Neural progenitor cell (in vitro differentiated cells): ENCODE results near the gene SEPTIN6. TPM values are rescaled to one million over a fixed set of nuclear protein-coding genes. Genes with fewer than 3 reads are reported as not detected.

ENCODE experiments used
- DNase-seq: peaks from one replicate; pipeline ENCODE4 v3.0.0-alpha.2; 2016; ENCODE audit warnings: low spot score
- H2AFZ ChIP-seq: fragments of 200-600 bp; sonication (generic); replicated peaks from 2 replicates; pipeline ENCODE4 v1.6.1; 2016; ENCODE audit warnings: antibody characterized with exemption
- H3F3A ChIP-seq: fragments of 200-600 bp; sonication (generic); 2 replicates; pipeline ENCODE4 v1.6.1; 2016; ENCODE audit warnings: antibody characterized with exemption, low read depth
- H3K27ac ChIP-seq: fragments of 200-600 bp; sonication (generic); 2 replicates; pipeline ENCODE4 v1.5.1; 2016; ENCODE audit warnings: mild to moderate bottlenecking
- H3K27me3 ChIP-seq: fragments of 200-600 bp; sonication (generic); 2 replicates; pipeline ENCODE4 v1.6.1; 2016; ENCODE audit warnings: mild to moderate bottlenecking, moderate library complexity
- H3K36me3 ChIP-seq: fragments of 200-600 bp; sonication (generic); 2 replicates; pipeline ENCODE4 v1.5.1; 2016
- H3K4me1 ChIP-seq: fragments of 200-600 bp; sonication (generic); 2 replicates; pipeline ENCODE4 v1.6.1; 2016; ENCODE audit warnings: mixed run types
- H3K4me2 ChIP-seq: fragments of 200-600 bp; sonication (generic); 2 replicates; pipeline ENCODE4 v1.6.1; 2016
- H3K4me3 ChIP-seq: fragments of 200-600 bp; sonication (generic); 2 replicates; pipeline ENCODE4 v1.5.1; 2016
- H3K79me2 ChIP-seq: fragments of 200-600 bp; sonication (generic); 2 replicates; pipeline ENCODE4 v1.6.1; 2016; ENCODE audit warnings: low read depth
- H3K9ac ChIP-seq: fragments of 200-600 bp; sonication (generic); 2 replicates; pipeline ENCODE4 v1.6.1; 2016
- H3K9me3 ChIP-seq: fragments of 200-600 bp; sonication (generic); 2 replicates; pipeline ENCODE4 v1.5.1; 2016; ENCODE audit warnings: low read depth
- H4K20me1 ChIP-seq: fragments of 200-600 bp; sonication (generic); 2 replicates; pipeline ENCODE4 v1.6.1; 2016; ENCODE audit warnings: low read depth
- H3K27ac Mint-ChIP-seq: 3 replicates; pipeline ENCODE4 v1.8.0; 2021; ENCODE audit warnings: mixed read lengths
- H3K27me3 Mint-ChIP-seq: 2 replicates; pipeline ENCODE4 v1.8.0; 2022; ENCODE audit warnings: low read depth, mild to moderate bottlenecking, inconsistent platforms, moderate library complexity, mixed read lengths; ENCODE audit not compliant: insufficient read depth
- H3K36me3 Mint-ChIP-seq: 3 replicates; pipeline ENCODE4 v1.8.0; 2021; ENCODE audit warnings: mixed read lengths
- H3K4me1 Mint-ChIP-seq: 3 replicates; pipeline ENCODE4 v1.8.0; 2021; ENCODE audit warnings: mixed read lengths
- H3K4me3 Mint-ChIP-seq: 3 replicates; pipeline ENCODE4 v1.8.0; 2021; ENCODE audit warnings: mild to moderate bottlenecking, moderate library complexity, mixed read lengths
- H3K9me3 Mint-ChIP-seq: 3 replicates; pipeline ENCODE4 v1.8.0; 2020; ENCODE audit warnings: mixed read lengths
- CTCF ChIP-seq: fragments of 200-600 bp; sonication (generic); IDR thresholded peaks from 2 replicates; pipeline ENCODE4 v1.5.1; 2017; ENCODE audit warnings: antibody characterized with exemption, mild to moderate bottlenecking
- EZH2 ChIP-seq: fragments of 200-600 bp; sonication (generic); IDR thresholded peaks from 2 replicates; pipeline ENCODE4 v1.6.1; 2017; ENCODE audit warnings: antibody characterized with exemption, mild to moderate bottlenecking, moderate library complexity
- EZH2phosphoT487 ChIP-seq: fragments of 200-600 bp; sonication (generic); IDR thresholded peaks from 2 replicates; pipeline ENCODE4 v1.6.1; 2017; ENCODE audit warnings: antibody characterized with exemption
- total RNA-seq: library from RNA; depleted of rRNA; stranded (reverse); fragments of >200 nt; gene quantifications from 2 replicates; pipeline ENCODE4 v1.2.3, GENCODE V29; 2015; ENCODE audit warnings: low replicate concordance

Gene SEPTIN6
- total RNA-seq, 1 donor from 2014 or later: 19.4 TPM

DNA sequence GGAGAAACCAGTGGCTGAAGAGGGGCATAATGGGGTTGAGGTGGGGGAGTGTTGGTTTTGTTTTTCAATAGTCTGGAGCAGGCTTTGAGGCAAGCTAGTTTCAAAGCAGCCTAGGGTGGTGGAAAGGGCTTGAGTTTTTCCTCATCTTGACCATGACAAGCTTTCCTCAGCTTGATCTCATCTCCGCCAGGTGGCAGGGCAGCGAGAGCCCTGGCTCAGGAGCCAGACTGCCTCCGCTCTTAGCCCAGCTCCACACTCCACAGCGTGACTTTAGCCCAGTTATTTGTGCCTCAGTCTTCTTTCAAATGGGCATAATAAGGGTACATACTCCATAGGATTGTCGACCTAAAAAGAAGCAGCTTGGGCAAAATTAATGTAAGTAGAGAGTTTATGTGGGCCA, 35.5 kb upstream of the SEPTIN6 start:
- TF ChIP-seq EZH2 (no peak), CTCF (peak; percentile 26), EZH2phosphoT487 (no peak)
- Histone ChIP-seq H3K9ac (no peak overlapping the region), H3K4me2 (no peak overlapping the region), H3K27ac (no peak overlapping the region), H3K27me3 (no peaks in the 10 kb centered on the region), H4K20me1 (no peaks in the 10 kb centered on the region), H3K4me3 (no peak overlapping the region), H3K9me3 (no peaks in the 10 kb centered on the region), H2AFZ (no peak overlapping the region), H3K36me3 (no peaks in the 10 kb centered on the region), H3K79me2 (no peaks in the 10 kb centered on the region), H3F3A (no peaks in the 10 kb centered on the region), H3K4me1 (no peaks in the 10 kb centered on the region)
- H3K27me3 Mint-ChIP-seq: no peaks in the 10 kb centered on the region
- no peak overlapping the region for H3K27ac Mint-ChIP-seq
- peaks cover 7% of the 10 kb centered on the region for H3K4me1 Mint-ChIP-seq
- no peak overlapping the region for H3K4me3 Mint-ChIP-seq
- peaks cover 18% of the 10 kb centered on the region for H3K9me3 Mint-ChIP-seq
- peak; percentile 20 for DNase-seq
- H3K36me3 Mint-ChIP-seq: no peaks in the 10 kb centered on the region

DNA sequence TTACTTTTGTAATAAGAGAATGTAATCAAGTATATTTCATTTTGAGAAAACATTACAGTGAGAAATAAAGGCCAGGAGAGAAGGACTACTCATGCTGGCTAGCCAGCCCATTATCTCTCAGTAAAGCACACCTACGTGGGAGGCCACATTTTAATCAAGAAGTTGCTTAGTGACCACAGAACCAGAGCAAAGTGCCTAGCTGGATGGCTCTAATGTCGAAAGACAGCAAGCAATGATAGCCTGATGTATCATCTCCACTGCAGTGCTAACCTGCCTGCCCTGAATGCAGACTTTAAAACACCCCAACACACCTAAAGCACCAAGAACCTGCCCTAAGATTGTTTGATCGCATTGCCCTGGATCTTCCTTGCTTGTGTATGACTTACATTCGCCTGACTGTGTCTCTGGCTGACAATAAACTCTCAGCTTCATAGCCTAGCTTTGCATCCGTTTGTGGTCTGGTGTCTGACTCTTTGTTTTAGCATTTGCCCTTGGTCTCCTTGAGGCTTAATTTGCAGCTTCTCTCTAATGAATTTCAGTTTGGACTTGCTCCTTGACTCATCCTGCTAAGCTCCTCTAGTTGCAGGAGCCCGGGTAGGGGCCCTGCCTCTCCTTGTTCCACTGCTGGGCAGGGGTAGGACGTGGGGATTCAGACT, 34.1 kb upstream of the SEPTIN6 start:
- Histone ChIP-seq H3K9ac (no peak overlapping the region), H3K9me3 (no peaks in the 10 kb centered on the region), H4K20me1 (no peaks in the 10 kb centered on the region), H3K4me3 (no peak overlapping the region), H3K36me3 (no peaks in the 10 kb centered on the region), H3K4me2 (no peak overlapping the region), H3K27me3 (no peaks in the 10 kb centered on the region), H3F3A (no peaks in the 10 kb centered on the region), H3K27ac (no peak overlapping the region), H3K79me2 (no peaks in the 10 kb centered on the region), H3K4me1 (no peaks in the 10 kb centered on the region), H2AFZ (no peak overlapping the region)
- Mint-ChIP-seq H3K36me3 (no peaks in the 10 kb centered on the region), H3K27me3 (no peaks in the 10 kb centered on the region), H3K4me3 (peak overlapping the region; percentile 19), H3K9me3 (peaks cover 14% of the 10 kb centered on the region), H3K27ac (peak overlapping the region; percentile 54), H3K4me1 (peaks cover 7% of the 10 kb centered on the region)
- DNase-seq: no peak
- no peak for TF ChIP-seq CTCF
- TF ChIP-seq EZH2: no peak
- no peak for TF ChIP-seq EZH2phosphoT487

GRCh38 chrX:119721926-119722325, 29.0 kb upstream of the SEPTIN6 start:
- Mint-ChIP-seq H3K9me3 (peaks cover 3% of the 10 kb centered on the region), H3K27me3 (no peaks in the 10 kb centered on the region)

More at GRCh38 chrX:119721926-119722325, 29.0 kb upstream of the SEPTIN6 start:
- H4K20me1 ChIP-seq: no peaks in the 10 kb centered on the region
- H3K27ac ChIP-seq: no peak overlapping the region
- no peaks in the 10 kb centered on the region for H3K9me3 ChIP-seq
- Mint-ChIP-seq H3K27ac (no peak overlapping the region), H3K4me3 (no peak overlapping the region), H3K36me3 (no peaks in the 10 kb centered on the region), H3K4me1 (peaks cover 2% of the 10 kb centered on the region)
- no peak overlapping the region for H2AFZ ChIP-seq
- DNase-seq: no peak
- no peaks in the 10 kb centered on the region for H3K27me3 ChIP-seq
- H3F3A ChIP-seq: no peaks in the 10 kb centered on the region
- no peaks in the 10 kb centered on the region for H3K4me1 ChIP-seq
- TF ChIP-seq EZH2 (no peak), CTCF (no peak), EZH2phosphoT487 (no peak)
- H3K36me3 ChIP-seq: no peaks in the 10 kb centered on the region
- H3K9ac ChIP-seq: no peak overlapping the region
- no peak overlapping the region for H3K4me3 ChIP-seq
- no peaks in the 10 kb centered on the region for H3K79me2 ChIP-seq
- no peak overlapping the region for H3K4me2 ChIP-seq
